ENCODE data around the gene SMURF1. TPM values are rescaled to one million over a fixed set of nuclear protein-coding genes. Genes with fewer than 3 reads are reported as not detected.

The SMURF1 gene
- total RNA-seq, 4 donors from 2014 or later, result 16.4 to 36.2 (median 24.6) TPM

GRCh38 chr7:99070361-99070760, 73.5 kb downstream of the SMURF1 start:
- intact Hi-C loops (cut with DNase I), result no loop called here
- no peak for DNase-seq
- peaks cover 4 to 54% (median 29%) of the 10 kb centered on the region in 3 donors for H3K4me1 ChIP-seq
- TF ChIP-seq CTCF (IDR thresholded peaks at IDR 0.05), result no peak
- TF ChIP-seq POLR2A (IDR thresholded peaks at IDR 0.05), result no peak
- peaks cover 0 to 6% (median 0%) of the 10 kb centered on the region in 3 donors for H3K36me3 ChIP-seq
- WGBS, 2 donors, result 95 to 98% methylated on average over 3 of the region's 3 CpGs
- no peak overlapping the region for H3K27ac ChIP-seq
- H3K4me3 ChIP-seq, result no peak overlapping the region
- H3K27me3 ChIP-seq, result no peaks in the 10 kb centered on the region
- no peaks in the 10 kb centered on the region for H3K9me3 ChIP-seq

GRCh38 chr7:99061001-99061776, 82.7 kb downstream of the SMURF1 start:
- intact Hi-C loops (cut with DNase I), result no loop called here
- Histone ChIP-seq H3K4me3 (no peak overlapping the region), H3K36me3 (peaks cover 4 to 47% (median 5%) of the 10 kb centered on the region in 3 donors), H3K9me3 (no peaks in the 10 kb centered on the region), H3K4me1 (peaks cover 0 to 20% (median 0%) of the 10 kb centered on the region in 3 donors), H3K27me3 (no peaks in the 10 kb centered on the region), H3K27ac (peak overlapping the region in 2 of 4 donors; percentile 34 to 48)
- TF ChIP-seq POLR2A (IDR thresholded peaks at IDR 0.05), result no peak
- TF ChIP-seq CTCF (IDR thresholded peaks at IDR 0.05), result no peak
- no peak for DNase-seq
- WGBS, 2 donors, result 50 to 64% methylated on average over 6 of the region's 6 CpGs

DNA sequence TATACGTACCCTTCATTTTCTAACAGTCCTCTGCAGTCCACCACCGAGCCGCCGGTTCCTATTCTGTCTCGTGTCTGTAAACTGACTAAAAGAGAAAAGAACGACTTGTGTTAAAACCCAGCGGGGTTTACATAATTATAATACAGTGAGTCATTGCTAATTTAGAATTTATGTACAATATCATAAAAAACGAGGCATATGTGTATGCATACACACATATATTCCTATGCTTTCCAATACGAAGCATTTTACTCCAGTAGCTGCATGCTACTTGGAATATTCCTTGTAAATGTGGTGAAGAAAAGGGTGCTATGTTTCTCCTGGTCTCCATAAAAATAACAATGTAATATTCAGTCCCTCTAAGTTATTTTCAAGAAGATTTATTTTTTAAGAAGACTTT, 89.1 kb downstream of the SMURF1 start:
- TF ChIP-seq CTCF (IDR thresholded peaks at IDR 0.05) (no peak), POLR2A (IDR thresholded peaks at IDR 0.05) (no peak)
- DNase-seq, result no peak
- Histone ChIP-seq H3K4me3 (no peak overlapping the region), H3K27ac (no peak overlapping the region), H3K9me3 (no peaks in the 10 kb centered on the region), H3K27me3 (no peaks in the 10 kb centered on the region), H3K4me1 (no peaks in the 10 kb centered on the region), H3K36me3 (peaks cover 13 to 97% (median 47%) of the 10 kb centered on the region in 3 donors)
- intact Hi-C loops (cut with DNase I), result no loop called here
- WGBS, 2 donors, result 91 to 94% methylated on average over 9 of the region's 9 CpGs

- H3K9me3 ChIP-seq, result no peaks in the 10 kb centered on the region
- H3K4me1 ChIP-seq, result no peaks in the 10 kb centered on the region
- H3K27me3 ChIP-seq, result no peaks in the 10 kb centered on the region
- DNase-seq, result no peak
- H3K36me3 ChIP-seq, result peaks cover 12 to 100% (median 72%) of the 10 kb centered on the region in 3 donors
- peak overlapping the region in 1 of 4 donors; percentile 9 for H3K27ac ChIP-seq
- WGBS, 2 donors, result 53 to 54% methylated on average over 2 of the region's 2 CpGs
- H3K4me3 ChIP-seq, result no peak overlapping the region
- TF ChIP-seq CTCF (IDR thresholded peaks at IDR 0.05), result no peak
- TF ChIP-seq POLR2A (IDR thresholded peaks at IDR 0.05), result no peak
- intact Hi-C loops (cut with DNase I), result no loop called here
Measured at GRCh38 chr7:99050971-99051370, 92.9 kb downstream of the SMURF1 start.

GRCh38 chr7:99047526-99048077, 96.3 kb downstream of the SMURF1 start:
- 82 to 94% methylated on average over 5 to 7 of the region's 15 CpGs for WGBS, 2 donors
- H3K4me1 ChIP-seq, result peaks cover 0 to 2% (median 0%) of the 10 kb centered on the region in 3 donors
- no peak for DNase-seq
- no peaks in the 10 kb centered on the region for H3K9me3 ChIP-seq
- H3K36me3 ChIP-seq, result peaks cover 4 to 100% (median 71%) of the 10 kb centered on the region in 3 donors
- no peak overlapping the region for H3K27ac ChIP-seq
- no peak overlapping the region for H3K4me3 ChIP-seq
- no peaks in the 10 kb centered on the region for H3K27me3 ChIP-seq
- intact Hi-C loops (cut with DNase I), result loop anchor here (10.0 kb wide), 1 partner anchor 97 kb away; the partner anchor contains the start of gene SMURF1
- no peak for TF ChIP-seq POLR2A (IDR thresholded peaks at IDR 0.05)
- TF ChIP-seq CTCF (IDR thresholded peaks at IDR 0.05), result no peak

All from esophagus squamous epithelium (tissue), 5 donors.